HG02840 (cell line): ENCODE measurements around the gene C10orf71.

ENCODE experiments used
- ATAC-seq: cut with Tn5 transposase; IDR thresholded peaks from one replicate; pipeline ENCODE4 v1.9.1; 2021; ENCODE audit warnings: mild to moderate bottlenecking, moderate library complexity, moderate number of reproducible peaks; ENCODE audit not compliant: unreplicated experiment, low FRiP score

The C10orf71 gene

GRCh38 chr10:49357910-49358309 lies 58.9 kb downstream of the C10orf71 start:
- ATAC-seq = no peak

DNA sequence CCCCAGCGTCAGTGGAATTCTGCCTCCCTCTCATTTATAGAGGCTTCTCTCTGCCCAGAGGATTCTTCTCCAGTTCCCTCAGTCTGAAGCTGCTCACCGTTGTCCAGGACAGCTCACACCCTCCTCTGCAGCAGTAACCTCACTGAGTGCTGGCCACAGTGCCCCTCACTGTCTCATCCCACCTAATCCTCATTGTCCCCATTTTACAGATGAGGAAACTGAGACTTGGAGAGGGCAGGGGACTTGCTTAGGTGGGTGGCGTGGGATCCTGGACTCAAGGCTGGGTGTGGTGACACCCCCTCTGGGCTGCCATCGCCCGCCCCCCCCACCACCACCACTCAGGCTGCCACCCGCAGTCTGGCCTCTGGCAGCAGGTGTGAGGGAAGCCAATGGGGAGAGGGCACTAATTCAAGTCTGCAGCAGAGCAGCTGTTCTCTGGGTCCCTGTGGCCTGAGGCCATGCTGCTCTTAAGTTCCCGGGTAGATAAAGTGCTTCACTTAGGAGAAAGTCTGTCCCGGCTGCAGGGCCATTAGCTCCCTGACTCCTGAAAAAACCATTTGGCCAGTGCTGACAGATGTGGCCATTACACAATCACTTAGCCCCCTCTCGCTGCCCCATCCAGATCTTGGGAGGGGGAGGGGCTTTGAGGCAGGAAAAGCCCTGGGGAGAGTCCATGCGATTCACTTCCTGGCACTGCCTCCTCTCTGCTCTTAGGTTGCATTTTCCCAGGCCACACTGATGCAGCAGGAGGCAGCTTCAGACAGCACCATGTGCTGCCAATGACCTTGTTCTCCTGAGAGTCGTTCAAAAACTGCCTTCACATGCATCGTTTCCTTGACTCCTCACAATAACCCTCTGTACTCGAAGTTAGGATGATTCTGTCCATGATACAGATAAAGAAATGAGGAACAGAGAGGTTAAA lies 60.6 kb downstream of the C10orf71 start:
- ATAC-seq = no peak

DNA sequence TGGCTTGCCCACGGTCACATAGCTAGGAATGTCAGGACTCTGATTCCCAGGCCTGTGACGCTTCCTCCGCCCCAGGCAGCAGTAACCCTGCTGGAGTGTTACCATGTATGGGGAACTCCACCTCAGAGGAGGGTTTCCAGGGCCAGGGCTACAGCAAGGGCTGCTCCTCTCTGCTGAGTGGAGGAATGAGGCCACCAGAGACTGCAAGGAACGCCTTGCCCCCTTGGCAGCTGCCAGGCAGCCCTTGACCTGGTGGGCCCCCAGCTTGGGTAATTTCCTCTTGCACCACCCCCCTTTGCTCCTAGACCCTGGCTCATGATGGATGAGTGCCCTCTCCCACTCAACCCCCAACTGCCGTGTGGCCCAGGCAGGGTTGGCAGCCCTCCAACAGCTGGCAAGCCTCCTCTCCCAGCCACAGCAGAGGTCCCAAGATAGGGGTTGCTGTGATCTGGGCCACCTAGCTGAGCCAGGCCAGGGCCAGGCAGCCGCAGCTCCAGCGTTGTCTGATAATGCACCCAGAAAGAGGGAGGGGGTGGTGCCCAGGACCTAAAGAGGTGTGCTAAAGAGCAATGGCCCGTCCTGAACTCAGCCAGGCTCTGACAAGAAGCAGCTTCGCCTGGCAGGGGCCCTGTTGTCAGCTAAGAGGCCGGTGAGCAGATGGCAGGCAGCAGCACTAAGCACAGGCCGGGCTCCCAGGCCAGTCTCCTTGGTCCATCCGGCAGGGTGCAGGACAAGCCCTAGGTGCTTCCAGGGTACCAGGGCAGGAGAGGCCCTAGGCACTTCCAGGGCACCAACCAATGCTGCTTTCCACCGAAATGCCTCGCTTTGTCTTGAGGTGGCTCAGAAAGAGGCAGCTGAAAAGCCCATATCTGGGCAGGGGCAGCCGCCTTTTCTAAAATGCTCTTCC lies 61.6 kb downstream of the C10orf71 start:
- ATAC-seq = no peak

- ATAC-seq = no peak
These were observed 62.2 kb downstream of the C10orf71 start for GRCh38 chr10:49361178-49361554.

DNA sequence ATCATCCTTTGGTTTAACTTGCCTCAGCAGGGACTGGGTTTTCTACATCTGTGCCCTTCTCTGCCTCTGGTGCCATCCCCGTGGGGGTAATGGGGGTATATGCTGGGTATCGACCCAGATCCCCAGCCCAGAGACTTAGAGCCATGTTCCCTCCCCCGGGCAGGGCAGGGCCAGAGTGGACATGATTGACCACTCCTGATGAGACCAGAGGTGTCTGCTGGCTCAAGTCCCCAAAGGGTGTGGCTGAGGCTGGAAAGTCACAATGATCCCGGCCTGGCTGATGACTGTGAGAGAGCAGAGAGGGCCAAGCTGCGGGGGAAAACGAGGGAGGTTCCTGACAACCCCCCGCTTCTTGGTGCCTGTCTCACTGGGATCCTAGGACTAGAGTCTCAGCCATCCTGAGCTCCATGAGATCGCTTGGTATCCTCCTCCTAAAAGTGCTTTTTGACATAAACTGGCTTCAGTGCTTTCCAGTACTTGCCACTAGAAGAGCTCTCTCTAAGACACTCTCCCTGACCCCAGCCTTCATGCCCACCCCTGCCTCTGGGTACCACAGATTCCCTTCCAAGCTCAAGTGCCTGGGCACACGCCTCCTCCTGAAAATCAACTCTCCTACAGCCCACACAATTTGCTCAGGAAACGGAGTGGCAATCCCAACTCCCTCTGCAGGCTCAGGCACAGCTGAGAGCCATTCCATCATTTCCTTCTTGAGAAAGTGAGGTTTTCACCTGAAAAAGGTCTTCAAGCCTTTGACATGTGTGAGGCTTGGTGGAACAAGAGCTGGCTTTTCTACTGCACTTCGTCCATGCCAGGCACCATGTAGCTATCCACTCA lies 63.0 kb downstream of the C10orf71 start:
- ATAC-seq = no peak

DNA sequence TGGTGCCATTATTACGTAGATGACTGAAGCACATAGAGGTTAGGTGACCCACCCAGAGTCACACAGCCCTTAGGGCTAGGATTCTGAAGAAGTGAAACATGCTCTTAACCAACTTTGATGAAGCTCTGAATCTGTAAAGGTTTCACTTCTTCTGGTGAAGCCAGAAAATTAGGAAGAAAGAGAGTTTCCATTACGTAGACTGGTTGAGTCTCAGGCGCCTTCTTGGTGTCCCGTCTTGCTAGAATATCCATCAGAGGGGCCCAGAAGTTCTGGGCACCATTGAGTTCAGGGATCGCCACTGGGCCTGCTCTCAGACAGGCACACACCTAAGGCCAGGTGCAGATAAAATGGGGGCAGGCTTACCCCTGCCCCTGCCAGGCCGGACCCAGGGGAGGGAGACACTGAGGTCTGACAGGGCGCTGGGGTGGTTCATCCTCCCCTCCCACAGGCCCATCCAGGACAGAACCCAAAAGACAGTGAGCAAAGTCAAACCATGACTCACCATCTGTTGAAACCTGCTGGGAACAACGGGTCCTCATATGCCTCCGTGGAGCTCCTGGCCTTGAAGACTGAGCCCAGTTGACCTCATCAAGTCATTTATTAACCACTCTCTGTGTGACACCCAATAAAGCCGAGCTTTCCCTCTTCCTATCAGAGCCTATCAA lies 63.8 kb downstream of the C10orf71 start:
- peak; percentile 80 for ATAC-seq

DNA sequence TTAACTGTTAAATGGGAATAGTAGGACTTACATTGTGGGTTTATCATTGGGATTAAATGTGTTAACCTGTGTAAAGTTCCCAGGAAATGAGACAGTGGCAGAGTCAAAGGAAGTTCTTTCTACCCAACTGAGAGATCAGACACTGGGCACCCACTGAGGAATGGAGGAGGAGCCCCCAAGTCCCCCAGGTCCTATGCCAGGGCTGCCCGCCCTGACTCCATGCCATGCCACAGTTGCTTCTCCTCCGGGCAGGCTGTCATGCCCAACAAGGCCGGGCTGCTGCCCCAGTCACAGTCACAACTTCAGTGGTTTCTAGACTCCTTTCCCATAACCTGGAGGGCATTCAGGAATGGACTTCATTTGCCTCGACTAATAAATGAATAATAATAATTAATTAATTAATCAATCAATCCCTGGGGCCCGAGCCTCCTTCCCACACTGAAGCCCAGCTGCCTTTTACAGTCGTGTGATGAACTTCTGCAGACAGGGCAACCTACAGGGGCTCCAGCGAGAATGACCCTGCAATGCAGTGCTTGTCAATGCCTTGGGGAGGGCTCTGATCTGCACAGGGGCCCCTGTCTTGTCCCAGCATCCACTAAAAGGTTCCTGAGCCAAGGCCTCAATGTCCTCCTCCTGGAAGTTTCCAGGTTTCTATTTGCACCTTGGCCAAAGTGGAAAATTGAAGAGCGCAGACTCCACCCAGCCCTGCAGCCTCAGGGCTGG lies 64.5 kb downstream of the C10orf71 start:
- no peak for ATAC-seq

GRCh38 chr10:49364051-49364450 lies 65.1 kb downstream of the C10orf71 start:
- ATAC-seq = no peak

DNA sequence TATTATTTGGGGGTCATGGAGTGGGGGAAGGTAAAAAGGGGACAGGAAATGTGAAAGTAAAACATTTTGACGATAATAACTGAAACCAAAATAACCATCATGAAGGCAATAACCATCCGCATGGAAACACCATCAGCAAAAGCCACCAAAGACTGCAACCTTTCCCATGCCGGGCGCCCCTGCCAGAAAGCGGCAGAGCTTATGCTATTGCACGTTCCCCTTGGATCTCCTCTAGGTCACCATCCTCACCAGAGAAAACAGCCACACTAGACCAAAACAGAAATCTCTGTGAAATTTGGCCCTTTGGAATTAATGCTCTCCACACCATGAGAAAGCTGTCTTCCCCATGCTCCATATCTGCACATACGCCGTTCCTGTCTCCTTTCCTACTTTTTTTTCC lies 65.8 kb downstream of the C10orf71 start:
- no peak for ATAC-seq

DNA sequence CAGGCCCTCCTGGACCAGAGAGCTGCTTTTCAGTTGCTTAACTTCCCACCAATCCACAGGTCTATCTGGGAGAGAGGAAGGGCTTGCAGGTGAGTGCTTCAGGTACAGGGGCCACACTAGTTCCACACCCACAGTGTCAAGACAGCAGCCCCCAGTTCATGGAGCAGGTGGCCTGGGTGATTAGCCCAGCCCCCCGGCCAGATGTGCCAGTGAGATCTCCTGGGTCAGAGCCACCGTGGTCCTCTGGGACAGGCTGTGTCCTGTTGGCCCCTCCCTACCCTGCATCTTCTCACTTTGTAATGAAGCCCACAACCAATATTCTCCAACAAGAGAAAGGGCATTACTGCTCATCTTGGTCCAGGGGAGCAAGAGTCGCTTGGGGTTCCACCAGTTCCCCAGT lies 66.3 kb downstream of the C10orf71 start:
- no peak for ATAC-seq

- no peak for ATAC-seq
These were observed 66.9 kb downstream of the C10orf71 start for GRCh38 chr10:49365675-49366415.

GRCh38 chr10:49366460-49366859 lies 67.5 kb downstream of the C10orf71 start:
- ATAC-seq = no peak

DNA sequence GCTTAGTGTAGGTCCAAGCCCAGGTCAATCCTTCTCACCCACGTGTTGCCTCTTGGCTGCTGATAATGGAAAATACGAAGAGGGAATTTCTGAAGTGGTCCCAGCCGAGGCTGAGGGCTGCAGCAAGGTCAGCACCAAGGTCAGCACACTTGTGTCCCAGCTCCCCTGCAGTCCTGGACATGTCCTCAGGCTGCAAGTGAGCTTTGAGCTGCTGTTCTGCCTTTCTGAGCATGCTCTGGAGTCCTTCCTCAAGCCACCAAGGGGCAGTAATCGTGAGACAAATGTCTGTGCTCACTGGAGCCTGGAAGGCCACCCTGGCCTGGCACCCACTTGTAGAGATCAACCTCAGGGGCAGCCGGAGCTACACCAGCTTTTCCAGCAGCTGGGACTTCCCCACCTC lies 68.6 kb downstream of the C10orf71 start:
- no peak for ATAC-seq

DNA sequence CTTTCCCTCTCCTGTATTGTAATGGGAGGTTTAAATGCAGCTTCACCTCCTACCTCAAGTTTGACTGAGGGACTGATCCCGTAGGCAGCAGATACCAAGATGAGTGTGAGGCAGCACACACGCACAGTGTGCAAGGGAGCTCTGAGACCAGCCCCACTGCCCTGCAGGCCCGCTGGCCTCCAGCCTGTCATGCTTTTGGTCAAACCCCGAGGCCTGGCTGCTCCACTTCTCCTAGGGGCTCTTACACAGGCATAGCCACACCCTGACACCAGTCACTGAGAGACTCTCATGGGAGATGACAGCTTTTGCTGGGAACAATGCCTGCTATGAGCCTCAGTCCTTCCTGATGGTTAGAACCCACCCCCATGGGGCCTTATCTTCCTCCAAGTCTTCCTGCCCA lies 69.3 kb downstream of the C10orf71 start:
- no peak for ATAC-seq

- ATAC-seq = no peak
These were observed 70.5 kb downstream of the C10orf71 start for GRCh38 chr10:49369216-49370162.

- no peak for ATAC-seq
These were observed 71.5 kb downstream of the C10orf71 start for GRCh38 chr10:49370326-49371100.

DNA sequence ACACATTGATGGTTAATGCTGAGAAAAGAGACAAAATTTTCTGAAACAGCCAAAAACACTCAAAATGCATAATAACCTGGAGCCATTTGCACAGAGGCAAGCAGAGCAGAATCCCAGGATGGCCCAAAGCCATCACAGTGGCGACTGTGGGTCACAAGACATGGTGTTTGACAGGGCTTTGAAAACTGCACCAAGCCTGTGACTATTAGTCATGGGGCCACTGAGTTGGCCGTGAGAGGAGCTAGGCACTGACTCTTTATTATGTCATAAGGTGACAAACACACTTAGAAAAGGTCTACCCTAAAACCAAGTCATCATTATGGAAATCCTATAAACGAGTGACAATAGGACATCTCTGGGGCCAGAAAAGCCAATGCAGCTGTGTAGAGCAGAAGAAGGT lies 73.0 kb downstream of the C10orf71 start:
- no peak for ATAC-seq
